GM13976 (cell line): ENCODE data around the gene KCNT2.

Experiments used
- DNase-seq: peaks from one replicate; pipeline ENCODE4 v3.0.0; 2012; ENCODE audit warnings: low spot score
- in situ Hi-C: fragments of 300-500 bp; cut with MboI; formaldehyde crosslinking; loops from one replicate; pipeline ENCODE4 v1.12.0; 2022; ENCODE audit warnings: low sequenced_read_pairs, mixed read lengths, inconsistent platforms; ENCODE audit not compliant: unreplicated experiment
- TF ChIP-seq, protein P1 (sequence below): IDR thresholded peaks from 2 replicates; pipeline ENCODE4 v1.5.1; 2012; ENCODE audit warnings: borderline replicate concordance, mild to moderate bottlenecking; ENCODE audit not compliant: insufficient read depth; ENCODE audit errors: extremely low read depth, missing control alignments, control extremely low read depth

Gene KCNT2

DNA sequence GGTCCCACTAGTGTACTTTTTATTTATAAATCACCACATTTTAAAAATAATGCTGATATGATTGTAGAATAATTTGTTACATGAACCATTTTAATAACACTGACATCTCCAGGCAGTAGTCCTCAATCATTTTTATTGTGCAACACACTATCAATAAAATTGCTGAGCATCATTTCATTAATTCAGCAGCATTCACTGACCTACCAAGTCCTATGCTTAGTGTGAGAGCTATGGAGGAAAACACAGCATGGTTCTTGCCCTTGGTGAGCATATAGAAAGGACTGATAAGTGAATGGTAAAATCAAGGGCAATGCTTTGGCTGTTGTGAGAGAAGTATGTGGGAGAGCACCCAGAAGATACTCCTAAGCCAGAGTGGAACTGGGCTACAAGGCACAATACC lies 119.7 kb downstream of the KCNT2 start:
- in situ Hi-C loops, result no loop called here
- DNase-seq, result no peak
- TF ChIP-seq, protein P1, sequence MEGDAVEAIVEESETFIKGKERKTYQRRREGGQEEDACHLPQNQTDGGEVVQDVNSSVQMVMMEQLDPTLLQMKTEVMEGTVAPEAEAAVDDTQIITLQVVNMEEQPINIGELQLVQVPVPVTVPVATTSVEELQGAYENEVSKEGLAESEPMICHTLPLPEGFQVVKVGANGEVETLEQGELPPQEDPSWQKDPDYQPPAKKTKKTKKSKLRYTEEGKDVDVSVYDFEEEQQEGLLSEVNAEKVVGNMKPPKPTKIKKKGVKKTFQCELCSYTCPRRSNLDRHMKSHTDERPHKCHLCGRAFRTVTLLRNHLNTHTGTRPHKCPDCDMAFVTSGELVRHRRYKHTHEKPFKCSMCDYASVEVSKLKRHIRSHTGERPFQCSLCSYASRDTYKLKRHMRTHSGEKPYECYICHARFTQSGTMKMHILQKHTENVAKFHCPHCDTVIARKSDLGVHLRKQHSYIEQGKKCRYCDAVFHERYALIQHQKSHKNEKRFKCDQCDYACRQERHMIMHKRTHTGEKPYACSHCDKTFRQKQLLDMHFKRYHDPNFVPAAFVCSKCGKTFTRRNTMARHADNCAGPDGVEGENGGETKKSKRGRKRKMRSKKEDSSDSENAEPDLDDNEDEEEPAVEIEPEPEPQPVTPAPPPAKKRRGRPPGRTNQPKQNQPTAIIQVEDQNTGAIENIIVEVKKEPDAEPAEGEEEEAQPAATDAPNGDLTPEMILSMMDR, result no peak

DNA sequence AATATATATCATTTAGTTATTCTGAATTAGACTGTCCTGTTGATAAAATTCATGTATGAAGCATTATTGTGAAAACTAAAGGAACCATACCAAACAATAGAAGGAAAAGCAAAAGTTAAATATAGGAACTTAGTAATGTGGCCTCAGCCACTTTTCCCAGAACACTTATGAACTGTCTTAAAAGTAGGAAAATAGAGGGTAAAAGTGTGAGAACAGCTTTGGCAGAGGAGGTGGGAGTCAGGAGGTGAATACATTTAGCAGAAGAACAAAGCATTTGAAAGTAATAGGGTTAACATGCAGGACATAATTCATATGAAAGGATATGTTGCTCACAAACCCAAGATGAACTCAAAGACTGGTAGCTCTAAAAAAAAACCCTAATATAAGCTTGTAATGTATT lies 121.9 kb downstream of the KCNT2 start:
- no peak for DNase-seq
- in situ Hi-C loops, result no loop called here
- TF ChIP-seq, protein P1, result no peak

DNA sequence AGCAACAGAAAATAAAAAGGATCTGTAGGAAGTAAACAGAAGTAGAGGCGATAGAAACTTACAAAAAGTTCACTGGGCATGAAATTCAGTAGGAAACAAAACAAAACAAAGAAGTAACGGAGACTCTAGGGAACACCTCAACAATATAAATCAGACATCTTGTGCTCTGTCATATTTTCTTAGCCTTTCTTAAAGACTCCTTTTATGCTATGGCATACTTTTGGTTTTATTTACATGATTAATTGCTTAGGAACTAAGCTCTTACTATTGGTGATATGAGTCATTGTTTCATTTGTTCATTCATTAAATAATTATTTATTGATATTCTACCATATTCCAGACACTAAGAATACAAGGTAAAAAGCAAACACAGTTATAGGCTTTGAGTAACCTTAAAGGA lies 126.6 kb downstream of the KCNT2 start:
- in situ Hi-C loops, result no loop called here
- TF ChIP-seq, protein P1, result no peak
- no peak for DNase-seq

DNA sequence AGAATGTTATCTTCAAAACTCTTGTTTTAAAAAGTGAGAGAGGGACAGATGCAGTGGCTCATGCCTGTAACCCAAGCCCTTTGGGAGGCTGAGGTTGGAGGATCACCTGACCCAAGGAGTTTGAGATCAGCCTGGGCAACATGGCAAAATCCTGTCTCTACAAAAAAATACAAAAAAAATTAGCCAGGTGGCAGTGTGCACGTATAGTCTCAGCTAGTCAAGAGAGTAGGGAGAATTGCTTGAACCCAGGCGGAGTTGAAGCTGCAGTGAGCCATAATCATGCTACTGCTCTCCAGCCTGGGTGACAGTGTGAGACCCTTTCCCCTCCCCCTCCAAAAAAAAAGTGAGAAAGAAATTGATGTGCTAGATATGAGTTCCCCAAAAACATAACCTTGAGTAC lies 131.0 kb downstream of the KCNT2 start:
- in situ Hi-C loops, result no loop called here
- TF ChIP-seq, protein P1, result no peak
- DNase-seq, result no peak

DNA sequence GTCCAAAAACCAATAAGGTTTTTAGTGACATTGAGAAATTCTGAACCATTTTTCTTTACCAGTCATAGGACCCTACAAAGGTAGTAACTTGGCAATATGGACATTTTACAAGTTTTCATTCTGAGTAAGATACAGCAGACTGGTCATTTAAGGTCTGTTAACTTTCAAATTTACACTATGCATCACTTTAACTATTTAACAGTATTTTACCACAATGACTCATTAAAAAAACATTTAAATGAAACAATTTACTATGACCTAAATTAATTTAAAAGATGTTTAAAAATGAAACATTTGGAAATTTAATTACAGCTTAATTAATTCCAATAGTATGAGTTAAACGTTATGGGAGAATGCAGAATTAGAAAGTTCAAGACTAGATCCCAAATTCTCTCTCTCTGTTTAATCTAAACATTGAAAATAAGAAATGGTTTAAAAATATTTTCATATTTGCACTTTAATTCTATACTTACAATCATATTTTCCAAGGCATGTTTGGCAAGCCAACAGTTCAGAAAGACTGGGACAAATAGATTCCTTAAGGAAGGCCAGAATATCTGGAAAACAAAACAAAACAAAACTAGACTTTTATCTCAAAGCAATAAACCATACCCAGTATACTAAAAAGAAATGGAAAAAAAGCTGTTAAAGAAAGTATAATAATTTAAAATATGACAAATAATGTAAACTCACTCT lies 140.9 kb downstream of the KCNT2 start:
- no peak for DNase-seq
- TF ChIP-seq, protein P1, result no peak
- in situ Hi-C loops, result no loop called here

DNA sequence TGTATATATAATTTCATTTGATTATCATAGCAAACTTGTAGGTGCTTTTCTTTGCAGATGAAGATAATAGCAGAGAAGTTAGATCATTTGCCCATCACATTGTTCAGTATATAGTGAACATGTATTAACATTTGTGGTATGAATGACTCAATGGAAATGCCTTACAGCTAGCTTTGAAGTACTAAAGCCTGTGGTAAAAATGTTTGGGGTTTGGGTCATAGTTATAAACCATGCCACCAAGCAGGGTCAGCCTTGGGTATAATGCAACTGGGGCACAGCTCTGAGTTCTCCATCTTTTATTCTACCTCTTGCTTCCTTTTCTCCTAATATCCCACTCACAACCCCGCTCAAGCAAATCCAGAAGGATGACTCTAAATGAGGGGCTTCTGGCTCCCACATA lies 141.6 kb downstream of the KCNT2 start:
- TF ChIP-seq, protein P1, result no peak
- no peak for DNase-seq
- in situ Hi-C loops, result no loop called here

DNA sequence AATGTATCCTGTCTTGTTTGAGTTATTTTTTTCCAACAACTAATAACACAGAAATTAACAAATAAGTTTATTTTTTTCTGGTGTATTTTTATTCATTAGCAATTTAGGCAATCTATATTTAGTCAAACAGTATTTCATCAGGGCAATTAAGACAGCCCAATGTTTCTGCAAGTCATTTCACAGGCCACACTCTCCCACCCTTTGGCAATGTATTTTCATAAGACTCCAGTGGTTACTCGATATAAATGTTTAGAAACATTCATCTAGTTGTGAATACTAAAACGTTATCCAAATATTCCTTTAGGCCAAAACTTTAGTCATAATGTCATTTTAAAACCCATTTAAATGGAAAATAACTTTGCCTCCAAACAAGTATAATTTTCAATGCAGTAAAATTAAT lies 142.1 kb downstream of the KCNT2 start:
- no peak for DNase-seq
- TF ChIP-seq, protein P1, result no peak
- in situ Hi-C loops, result no loop called here
